Measurements from ENCODE around the gene RBMS2. TPM values are rescaled to one million over a fixed set of nuclear protein-coding genes. Genes with fewer than 3 reads are reported as not detected.
"Not testable (repeated sequence)": the region's sequence is repeated elsewhere in the genome, so short reads cannot be mapped to it uniquely, and the experiment has no call there.

The RBMS2 gene
- polyA plus RNA-seq, 3 donors from 2014 or later, result 1.1 to 1.3 (median 1.3) TPM

DNA sequence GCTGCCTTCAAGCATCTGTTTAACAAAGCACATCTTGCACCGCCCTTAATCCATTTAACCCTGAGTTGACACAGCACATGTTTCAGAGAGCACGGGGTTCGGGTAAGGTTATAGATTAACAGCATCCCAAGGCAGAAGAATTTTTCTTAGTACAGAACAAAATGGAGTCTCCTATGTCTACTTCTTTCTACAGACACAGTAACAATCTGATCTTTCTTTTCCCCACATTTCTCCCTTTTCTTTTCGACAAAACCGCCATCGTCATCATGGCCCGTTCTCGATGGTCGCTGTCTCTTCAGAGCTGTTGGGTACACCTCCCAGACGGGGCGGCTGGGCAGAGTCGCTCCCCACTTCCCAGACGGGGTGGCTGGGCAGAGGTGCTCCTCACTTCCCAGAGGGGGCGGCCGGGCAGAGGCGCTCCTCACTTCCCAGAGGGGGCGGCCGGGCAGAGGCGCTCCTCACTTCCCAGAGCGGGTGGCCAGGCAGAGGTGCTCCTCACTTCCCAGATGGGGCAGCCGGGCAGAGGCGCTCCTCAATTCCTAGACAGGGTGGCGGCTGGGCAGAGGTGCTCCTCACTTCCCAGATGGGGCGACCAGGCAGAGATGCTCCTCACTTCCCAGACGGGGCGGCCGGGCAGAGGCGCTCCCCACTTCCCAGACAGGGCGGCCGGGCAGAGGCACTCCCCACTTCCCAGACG lies 28.1 kb upstream of the RBMS2 start:
- H3K4me1 Mint-ChIP-seq, H3K27ac Mint-ChIP-seq, DNase-seq, H3K9me3 Mint-ChIP-seq, H3K36me3 Mint-ChIP-seq, H3K4me3 Mint-ChIP-seq: not testable (repeated sequence)
- peaks cover 3 to 19% (median 7%) of the 10 kb centered on the region in 3 donors for H3K27me3 Mint-ChIP-seq (ENCODE audit: low read depth in 3 of 3)

DNA sequence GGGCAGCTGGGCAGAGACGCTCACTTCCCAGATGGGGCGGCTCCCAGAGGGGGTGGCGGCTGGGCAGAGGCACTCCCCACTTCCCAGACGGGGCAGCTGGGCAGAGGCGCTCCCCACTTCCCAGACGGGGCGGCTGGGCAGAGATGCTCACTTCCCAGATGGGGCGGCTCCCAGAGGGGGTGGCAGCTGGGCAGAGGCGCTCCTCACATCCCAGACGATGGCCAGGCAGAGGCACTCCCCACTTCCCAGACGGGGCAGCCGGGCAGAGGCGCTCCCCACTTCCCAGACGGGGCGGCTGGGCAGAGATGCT lies 27.6 kb upstream of the RBMS2 start:
- H3K4me3 Mint-ChIP-seq, DNase-seq, H3K9me3 Mint-ChIP-seq, H3K36me3 Mint-ChIP-seq, H3K27ac Mint-ChIP-seq, H3K4me1 Mint-ChIP-seq: not testable (repeated sequence)
- peaks cover 3 to 18% (median 6%) of the 10 kb centered on the region in 3 donors for H3K27me3 Mint-ChIP-seq (ENCODE audit: low read depth in 3 of 3)

GRCh38 chr12:56494481-56494880 lies 27.1 kb upstream of the RBMS2 start:
- not testable (repeated sequence) for H3K4me3 Mint-ChIP-seq, H3K27ac Mint-ChIP-seq, DNase-seq, H3K36me3 Mint-ChIP-seq, H3K4me1 Mint-ChIP-seq, H3K9me3 Mint-ChIP-seq
- H3K27me3 Mint-ChIP-seq (ENCODE audit: low read depth in 3 of 3), result peaks cover 3 to 16% (median 6%) of the 10 kb centered on the region in 3 donors

DNA sequence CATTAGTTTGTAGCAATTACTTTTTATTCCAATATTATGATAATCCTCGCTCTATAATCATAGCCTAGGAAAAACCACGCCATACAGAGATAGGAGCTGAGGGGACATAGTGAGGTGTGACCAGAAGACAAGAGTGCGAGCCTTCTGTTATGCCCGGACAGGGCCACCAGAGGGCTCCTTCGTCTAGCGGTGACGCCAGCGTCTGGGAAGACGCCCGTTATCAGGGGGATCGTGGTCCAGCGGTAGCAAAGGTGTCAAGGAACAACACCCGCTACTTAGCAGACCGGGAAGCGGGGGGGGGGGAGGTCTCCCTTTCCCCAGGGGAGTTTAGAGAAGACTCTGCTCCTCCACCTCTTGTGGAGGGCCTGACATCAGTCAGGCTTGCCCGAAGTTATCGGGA lies 24.9 kb upstream of the RBMS2 start:
- not testable (repeated sequence) for H3K4me1 Mint-ChIP-seq; H3K27me3 Mint-ChIP-seq (ENCODE audit: low read depth in 3 of 3); H3K27ac Mint-ChIP-seq; H3K36me3 Mint-ChIP-seq; H3K9me3 Mint-ChIP-seq
- peak overlapping the region in 3 of 5 donors; percentile 38 to 60 (median 59) for H3K4me3 Mint-ChIP-seq
- DNase-seq, result peak in 2 of 3 donors; percentile 45 to 49

DNA sequence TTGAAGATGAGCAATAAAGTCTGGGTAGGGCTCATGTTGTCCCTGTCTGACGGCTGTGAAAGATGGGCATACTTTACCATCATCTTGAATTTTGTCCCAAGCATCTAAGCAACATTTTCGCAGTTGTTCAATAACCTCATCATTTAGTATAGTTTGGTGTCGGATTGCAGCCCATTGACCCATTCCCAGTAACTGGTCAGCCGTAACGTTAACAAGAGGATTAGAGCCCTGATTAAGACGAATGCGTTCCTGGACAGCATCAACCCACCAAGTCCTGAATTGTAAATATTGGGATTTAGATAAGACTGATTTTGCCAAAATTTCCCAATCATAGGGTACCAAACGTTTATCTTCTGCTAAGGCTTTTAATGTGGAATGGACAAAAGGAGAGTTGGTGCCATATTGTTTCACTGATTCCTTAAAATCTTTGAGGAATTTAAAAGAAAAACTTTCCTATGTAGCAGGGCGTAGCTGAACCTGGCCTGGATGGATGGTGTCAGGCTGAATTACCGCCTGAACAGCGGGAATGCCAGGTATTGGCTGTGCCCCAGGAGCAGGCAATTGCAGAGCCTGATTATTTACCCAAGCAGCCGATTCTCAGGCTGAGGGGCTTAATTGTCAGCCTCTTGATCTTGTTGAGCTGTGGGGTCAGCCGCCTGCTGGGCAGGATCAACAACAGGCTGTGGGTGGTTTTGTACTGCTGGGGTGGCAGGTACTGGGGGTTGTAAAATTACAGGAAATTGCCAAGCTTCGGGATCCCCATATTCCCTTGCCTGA lies 23.3 kb upstream of the RBMS2 start:
- not testable (repeated sequence) for H3K36me3 Mint-ChIP-seq; DNase-seq; H3K27ac Mint-ChIP-seq; H3K9me3 Mint-ChIP-seq; H3K4me1 Mint-ChIP-seq; H3K27me3 Mint-ChIP-seq (ENCODE audit: low read depth in 3 of 3); H3K4me3 Mint-ChIP-seq

- not testable (repeated sequence) for H3K4me3 Mint-ChIP-seq; H3K4me1 Mint-ChIP-seq; DNase-seq; H3K36me3 Mint-ChIP-seq; H3K27ac Mint-ChIP-seq; H3K27me3 Mint-ChIP-seq (ENCODE audit: low read depth in 3 of 3); H3K9me3 Mint-ChIP-seq
Observed at GRCh38 chr12:56499452-56499851, 22.2 kb upstream of the RBMS2 start.

- not testable (repeated sequence) for H3K4me3 Mint-ChIP-seq
Observed at GRCh38 chr12:56499879-56500278, 21.7 kb upstream of the RBMS2 start.

GRCh38 chr12:56510786-56511185 lies 10.8 kb upstream of the RBMS2 start:
- Mint-ChIP-seq H3K4me1 (peaks cover 4% of the 10 kb centered on the region in 2 donors), H3K4me3 (no peak overlapping the region), H3K9me3 (no peaks in the 10 kb centered on the region), H3K27ac (no peak overlapping the region), H3K27me3 (ENCODE audit: low read depth in 3 of 3) (peaks cover 0 to 4% (median 3%) of the 10 kb centered on the region in 3 donors), H3K36me3 (no peaks in the 10 kb centered on the region)
- DNase-seq, result no peak

More at GRCh38 chr12:56499879-56500278, 21.7 kb upstream of the RBMS2 start:
- H3K4me1 Mint-ChIP-seq; H3K27me3 Mint-ChIP-seq (ENCODE audit: low read depth in 3 of 3); DNase-seq; H3K27ac Mint-ChIP-seq; H3K9me3 Mint-ChIP-seq; H3K36me3 Mint-ChIP-seq: not testable (repeated sequence)

DNA sequence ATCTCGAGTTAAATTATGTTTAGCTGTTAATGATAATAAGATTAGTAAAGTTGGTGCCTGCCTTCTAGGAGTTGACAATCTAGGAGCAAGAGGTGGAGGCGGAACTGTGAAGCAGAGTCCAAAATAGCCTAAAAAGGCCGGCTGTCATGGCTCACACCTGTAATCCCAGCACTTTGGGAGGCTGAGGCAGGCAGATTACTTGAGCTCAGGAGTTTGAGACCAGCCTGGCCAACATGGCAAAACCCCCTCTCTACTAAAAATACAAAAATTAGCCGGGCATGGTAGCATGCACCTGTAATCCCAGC lies 7.7 kb upstream of the RBMS2 start:
- H3K4me1 Mint-ChIP-seq; H3K27ac Mint-ChIP-seq; H3K9me3 Mint-ChIP-seq; H3K27me3 Mint-ChIP-seq (ENCODE audit: low read depth in 3 of 3); H3K36me3 Mint-ChIP-seq; DNase-seq; H3K4me3 Mint-ChIP-seq: not testable (repeated sequence)

- DNase-seq, result no peak
- Mint-ChIP-seq H3K4me1 (peaks cover 28 to 32% of the 10 kb centered on the region in 2 donors), H3K9me3 (no peaks in the 10 kb centered on the region), H3K27ac (no peak overlapping the region), H3K36me3 (no peaks in the 10 kb centered on the region), H3K27me3 (ENCODE audit: low read depth in 3 of 3) (peaks cover 0 to 8% (median 5%) of the 10 kb centered on the region in 3 donors), H3K4me3 (no peak overlapping the region)
Observed at GRCh38 chr12:56517854-56518253, 3.8 kb upstream of the RBMS2 start.

GRCh38 chr12:56518570-56518969 lies 3.0 kb upstream of the RBMS2 start:
- no peak overlapping the region for H3K4me3 Mint-ChIP-seq
- peaks cover 30 to 36% of the 10 kb centered on the region in 2 donors for H3K4me1 Mint-ChIP-seq
- no peak overlapping the region for H3K27ac Mint-ChIP-seq
- H3K36me3 Mint-ChIP-seq, result no peaks in the 10 kb centered on the region
- H3K9me3 Mint-ChIP-seq, result no peaks in the 10 kb centered on the region
- no peak for DNase-seq
- H3K27me3 Mint-ChIP-seq (ENCODE audit: low read depth in 3 of 3), result peaks cover 0 to 10% (median 5%) of the 10 kb centered on the region in 3 donors

DNA sequence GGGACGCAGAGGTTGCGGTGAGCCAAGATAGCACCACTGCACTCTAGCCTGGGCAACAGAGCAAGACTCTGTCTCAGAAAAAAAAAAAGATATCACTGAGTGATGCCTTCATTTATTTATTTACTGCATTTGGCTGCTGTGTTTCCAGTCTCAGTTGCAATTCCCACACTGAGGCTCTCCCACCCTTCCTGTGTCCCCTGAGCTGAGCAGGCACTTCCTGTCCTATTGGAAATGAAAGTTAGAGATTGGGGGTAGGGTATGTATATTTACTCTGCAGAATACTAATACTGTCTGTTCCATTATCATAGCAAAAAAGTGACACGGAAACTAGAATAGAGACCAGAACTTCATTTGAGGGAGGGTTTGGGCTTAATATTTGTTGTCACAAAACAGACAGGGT lies 1.6 kb upstream of the RBMS2 start:
- Mint-ChIP-seq H3K4me1 (peaks cover 26 to 32% of the 10 kb centered on the region in 2 donors), H3K27ac (no peak overlapping the region), H3K36me3 (no peaks in the 10 kb centered on the region), H3K27me3 (ENCODE audit: low read depth in 3 of 3) (peaks cover 0 to 10% (median 5%) of the 10 kb centered on the region in 3 donors), H3K4me3 (no peak overlapping the region), H3K9me3 (no peaks in the 10 kb centered on the region)
- no peak for DNase-seq

- DNase-seq, result no peak
- Mint-ChIP-seq H3K27ac (peak overlapping the region in 3 of 6 donors; percentile 12 to 85 (median 49)), H3K4me1 (peaks cover 26 to 32% of the 10 kb centered on the region in 2 donors), H3K27me3 (ENCODE audit: low read depth in 3 of 3) (peaks cover 0 to 10% (median 5%) of the 10 kb centered on the region in 3 donors), H3K4me3 (peak overlapping the region; percentile 57 to 97 (median 92)), H3K36me3 (no peaks in the 10 kb centered on the region), H3K9me3 (no peaks in the 10 kb centered on the region)
Observed at GRCh38 chr12:56520506-56520905, 1.1 kb upstream of the RBMS2 start.

GRCh38 chr12:56521209-56521589 lies 421 bp upstream of the RBMS2 start:
- no peaks in the 10 kb centered on the region for H3K9me3 Mint-ChIP-seq
- no peaks in the 10 kb centered on the region for H3K36me3 Mint-ChIP-seq
- peak overlapping the region in 5 of 6 donors; percentile 83 to 96 (median 93) for H3K27ac Mint-ChIP-seq
- peak in 1 of 3 donors; percentile 11 for DNase-seq
- peak overlapping the region; percentile 88 to 97 (median 92) for H3K4me3 Mint-ChIP-seq
- H3K4me1 Mint-ChIP-seq, result peaks cover 26 to 32% of the 10 kb centered on the region in 2 donors
- H3K27me3 Mint-ChIP-seq (ENCODE audit: low read depth in 3 of 3), result peaks cover 0 to 10% (median 5%) of the 10 kb centered on the region in 3 donors

All from immature natural killer cell (primary cell).